GM12872 (cell line): ENCODE results near the gene ARID3B.

Experiments
- CTCF ChIP-seq: IDR thresholded peaks from 3 replicates; pipeline ENCODE4 v1.5.1; 2011; ENCODE audit warnings: low read depth, mild to moderate bottlenecking, low read length, moderate library complexity; ENCODE audit not compliant: insufficient read depth

ARID3B gene

GRCh38 chr15:74626336-74626735, 85.3 kb downstream of the ARID3B start:
- TF ChIP-seq CTCF = no peak

- no peak for TF ChIP-seq CTCF
Observed at GRCh38 chr15:74626752-74627692, 86.0 kb downstream of the ARID3B start.

- no peak for TF ChIP-seq CTCF
Observed at GRCh38 chr15:74627766-74628165, 86.7 kb downstream of the ARID3B start.

- TF ChIP-seq CTCF = no peak
Observed at GRCh38 chr15:74628199-74628598, 87.2 kb downstream of the ARID3B start.

- TF ChIP-seq CTCF = no peak
Observed at GRCh38 chr15:74628949-74629348, 87.9 kb downstream of the ARID3B start.

GRCh38 chr15:74630284-74631086, 89.5 kb downstream of the ARID3B start:
- no peak for TF ChIP-seq CTCF

GRCh38 chr15:74631087-74631385, 90.0 kb downstream of the ARID3B start:
- TF ChIP-seq CTCF = no peak
